ENCODE results near the gene LMF1.

DNA sequence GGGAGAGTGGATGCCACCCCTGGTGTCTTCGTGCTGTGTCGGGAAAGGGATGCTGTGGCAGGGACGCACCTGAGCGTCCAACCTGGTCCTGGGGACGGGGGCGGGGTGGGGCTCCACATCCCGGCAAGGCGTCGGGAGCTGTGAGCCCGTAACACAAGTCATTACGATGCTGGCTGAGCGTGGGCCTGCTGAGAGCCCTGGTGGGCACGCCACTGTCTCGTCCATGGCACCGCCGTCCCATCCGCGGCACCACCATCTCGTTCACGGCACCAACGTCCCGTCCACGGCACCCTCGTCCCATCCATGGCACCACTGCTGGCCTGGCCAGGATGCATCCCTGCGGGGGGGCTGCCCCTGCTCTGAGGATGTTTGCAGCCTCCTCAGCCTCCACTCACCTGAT, 146.2 kb downstream of the LMF1 start:
- no peak for TF ChIP-seq CTCF (IDR thresholded peaks at IDR 0.05 in 4 of 5, conservative IDR thresholded peaks at IDR 0.05 in 1 of 5)
- no peak for TF ChIP-seq POLR2A (IDR thresholded peaks at IDR 0.05)
